Central memory CD8-positive, alpha-beta T cell (primary cell): ENCODE measurements around the gene RAD51B.

Source experiments
- ATAC-seq: fragments of 150-1000 bp; cut with Tn5 transposase; replicated peaks from 2 replicates; pipeline ENCODE4 v1.10.0; 2022; ENCODE audit warnings: mild to moderate bottlenecking, moderate FRiP score, moderate number of reproducible peaks; ENCODE audit not compliant: poor library complexity, severe bottlenecking; ENCODE audit errors: extremely low read depth
- DNase-seq, 2 donors: peaks; one replicate each; pipeline ENCODE4 v3.0.0; 2021; ENCODE audit warnings: low spot score in 2 of 2
- H3K27ac Mint-ChIP-seq: one replicate; pipeline ENCODE4 v1.8.0; 2022; ENCODE audit warnings: low read depth, mild to moderate bottlenecking, moderate library complexity, mixed read lengths
- H3K27me3 Mint-ChIP-seq: one replicate; pipeline ENCODE4 v1.8.0; 2022; ENCODE audit warnings: mixed read lengths
- H3K36me3 Mint-ChIP-seq: one replicate; pipeline ENCODE4 v1.8.0; 2022; ENCODE audit warnings: mild to moderate bottlenecking, moderate library complexity, mixed read lengths; ENCODE audit not compliant: insufficient read depth
- H3K4me1 Mint-ChIP-seq: one replicate; pipeline ENCODE4 v1.8.0; 2022; ENCODE audit warnings: mixed read lengths
- H3K4me3 Mint-ChIP-seq: one replicate; pipeline ENCODE4 v1.8.0; 2022; ENCODE audit warnings: mild to moderate bottlenecking, moderate library complexity, mixed read lengths
- H3K9me3 Mint-ChIP-seq: one replicate; pipeline ENCODE4 v1.8.0; 2022; ENCODE audit warnings: mixed read lengths

Gene RAD51B

DNA sequence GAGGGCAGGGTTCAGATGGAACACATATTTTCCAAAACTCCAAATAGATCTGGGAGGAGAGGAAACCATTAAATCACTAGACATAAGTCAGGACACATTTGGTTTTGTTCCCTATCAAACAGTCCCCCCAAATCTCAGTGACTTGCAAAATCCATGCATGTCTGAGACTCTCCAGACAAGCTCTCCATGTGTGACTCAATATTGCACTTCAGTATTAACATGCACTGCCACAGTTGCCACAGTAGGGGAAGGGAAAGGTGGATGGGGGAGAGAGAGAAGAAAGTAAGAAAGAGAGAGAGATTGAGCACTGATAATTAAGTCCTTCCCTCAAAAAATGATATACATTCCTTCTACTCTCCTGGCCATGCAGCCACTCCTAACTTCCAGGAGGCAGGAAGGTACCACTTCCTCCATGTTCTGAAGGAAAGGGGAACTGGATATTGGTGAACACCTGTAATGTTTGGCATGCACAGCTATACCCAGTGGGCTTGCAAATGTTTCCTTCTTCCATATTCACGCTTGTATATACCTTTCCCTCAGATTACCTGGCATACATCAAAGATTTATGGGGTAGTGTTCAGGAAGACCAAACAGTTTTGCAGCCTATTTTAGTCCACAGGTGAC lies 663.3 kb downstream of the RAD51B start:
- H3K4me3 Mint-ChIP-seq, result no peak overlapping the region
- ATAC-seq (no peak), DNase-seq (no peak)
- no peaks in the 10 kb centered on the region for H3K9me3 Mint-ChIP-seq
- no peak overlapping the region for H3K27ac Mint-ChIP-seq
- peaks cover 52% of the 10 kb centered on the region for H3K4me1 Mint-ChIP-seq
- no peaks in the 10 kb centered on the region for H3K27me3 Mint-ChIP-seq
- H3K36me3 Mint-ChIP-seq, result no peaks in the 10 kb centered on the region

DNA sequence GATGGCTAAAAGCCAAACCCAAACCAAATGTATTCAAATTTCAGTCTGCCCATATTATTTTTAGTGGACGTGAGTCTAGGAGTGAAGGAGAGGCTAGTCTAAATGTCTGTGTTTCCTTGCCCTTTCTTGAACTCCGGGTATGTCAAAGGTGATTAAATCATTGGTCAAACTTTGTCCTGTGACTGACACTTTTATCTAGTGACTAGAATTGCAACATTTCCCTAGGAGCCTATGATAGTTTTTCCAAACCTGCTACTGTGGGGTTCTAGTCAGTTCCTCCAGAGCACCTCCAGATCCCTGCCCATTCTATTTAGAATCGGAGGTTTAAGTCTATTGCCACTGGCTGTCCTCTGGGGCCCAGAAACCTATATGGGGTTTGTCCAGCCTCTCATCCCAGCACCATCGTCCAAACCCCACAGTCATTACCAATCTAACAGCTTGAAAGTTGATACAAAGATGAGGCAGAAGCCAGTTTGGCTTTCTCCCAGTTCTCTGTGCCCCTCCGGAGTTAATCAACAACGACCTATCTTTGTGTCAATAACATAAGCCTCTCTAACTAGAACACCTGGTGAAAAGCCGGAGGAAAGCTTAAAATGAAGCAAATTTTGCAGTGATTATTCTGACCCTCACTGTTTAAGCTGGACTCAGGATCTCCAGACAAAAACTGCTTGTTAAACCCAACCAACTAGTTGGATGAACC lies 666.6 kb downstream of the RAD51B start:
- H3K9me3 Mint-ChIP-seq, result no peaks in the 10 kb centered on the region
- H3K4me1 Mint-ChIP-seq, result peaks cover 50% of the 10 kb centered on the region
- H3K27me3 Mint-ChIP-seq, result no peaks in the 10 kb centered on the region
- DNase-seq (no peak), ATAC-seq (no peak)
- H3K36me3 Mint-ChIP-seq, result no peaks in the 10 kb centered on the region
- no peak overlapping the region for H3K27ac Mint-ChIP-seq
- H3K4me3 Mint-ChIP-seq, result no peak overlapping the region

DNA sequence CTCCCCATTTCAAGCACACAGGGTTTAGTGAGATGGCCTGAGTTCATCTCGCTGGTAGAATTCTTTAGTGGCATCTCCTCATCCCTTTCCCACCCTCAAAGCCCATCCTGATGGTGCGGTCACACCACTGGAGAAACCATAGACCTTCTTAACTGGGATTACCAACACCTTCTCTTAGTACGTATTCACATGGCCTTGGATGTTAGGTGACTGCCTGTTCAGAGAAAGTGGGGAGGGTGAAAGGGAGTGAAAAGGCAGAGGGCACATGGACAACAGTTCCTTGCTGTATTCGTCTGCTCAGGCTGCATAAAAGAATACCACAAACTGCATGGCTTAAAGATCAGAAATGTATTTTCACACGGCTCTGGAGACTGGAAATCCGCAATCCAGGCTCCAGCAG lies 667.2 kb downstream of the RAD51B start:
- H3K27ac Mint-ChIP-seq, result no peak overlapping the region
- H3K4me3 Mint-ChIP-seq, result no peak overlapping the region
- no peak for DNase-seq
- ATAC-seq, result no peak
- peaks cover 44% of the 10 kb centered on the region for H3K4me1 Mint-ChIP-seq
- no peaks in the 10 kb centered on the region for H3K36me3 Mint-ChIP-seq
- no peaks in the 10 kb centered on the region for H3K9me3 Mint-ChIP-seq
- H3K27me3 Mint-ChIP-seq, result no peaks in the 10 kb centered on the region

DNA sequence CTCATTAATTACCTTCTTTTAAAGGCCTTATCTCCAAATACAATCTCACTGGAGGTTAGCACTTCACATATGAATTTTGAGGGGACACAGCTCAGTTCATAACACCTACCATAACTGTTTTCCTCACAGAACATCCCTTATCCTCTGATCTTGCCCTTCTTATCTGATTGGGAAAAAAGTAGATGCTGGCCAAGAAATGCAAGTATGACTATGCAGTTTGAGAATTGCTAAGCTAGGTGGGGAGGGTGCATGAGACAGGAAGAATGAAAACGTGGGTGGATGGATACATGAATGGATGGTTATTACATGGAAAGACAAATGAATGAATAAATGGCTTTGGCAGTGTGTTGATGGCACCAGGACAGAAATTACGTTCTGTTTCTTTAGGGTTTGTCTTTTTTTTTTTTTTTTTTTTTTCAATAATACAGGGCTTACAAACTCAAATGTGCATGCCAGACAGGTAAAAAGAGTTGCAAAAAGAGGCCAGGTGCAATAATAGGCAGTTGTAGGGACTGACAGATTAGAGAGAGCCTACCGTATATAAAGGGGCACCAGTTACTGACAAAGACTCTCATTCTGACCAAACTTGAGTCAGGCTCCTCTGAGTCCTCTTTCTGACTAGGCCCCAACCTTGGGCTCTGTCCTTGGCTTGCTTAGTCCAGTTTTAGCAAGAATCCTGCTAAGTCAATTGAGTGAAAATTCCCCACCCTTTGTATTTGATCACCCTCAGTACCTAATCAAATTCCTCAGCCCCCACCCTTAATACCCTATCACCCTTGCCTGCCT lies 668.4 kb downstream of the RAD51B start:
- Mint-ChIP-seq H3K4me1 (peaks cover 34% of the 10 kb centered on the region), H3K4me3 (no peak overlapping the region), H3K27ac (peak overlapping the region; percentile 15), H3K9me3 (no peaks in the 10 kb centered on the region), H3K27me3 (no peaks in the 10 kb centered on the region), H3K36me3 (no peaks in the 10 kb centered on the region)
- DNase-seq (no peak), ATAC-seq (no peak)

DNA sequence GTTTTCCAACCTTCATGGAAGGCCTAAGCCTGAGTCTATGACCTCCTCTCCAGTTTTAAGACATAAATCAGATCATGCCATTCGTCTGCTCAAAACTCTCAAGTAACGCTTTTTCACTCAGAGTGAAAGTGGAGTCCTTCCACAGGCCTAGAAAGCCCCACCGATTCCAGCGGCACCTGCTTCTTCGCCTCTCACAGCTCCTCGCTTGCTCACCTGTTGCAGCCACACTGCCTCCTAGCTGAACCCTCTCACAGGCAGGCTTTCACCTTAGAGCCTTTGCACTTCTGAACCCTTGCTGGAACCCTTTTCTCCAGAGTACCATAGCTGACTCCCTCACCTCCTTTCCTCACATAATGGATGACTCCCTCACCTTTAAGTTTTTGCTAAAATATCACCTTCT lies 672.2 kb downstream of the RAD51B start:
- Mint-ChIP-seq H3K27ac (no peak overlapping the region), H3K27me3 (no peaks in the 10 kb centered on the region), H3K4me1 (peaks cover 9% of the 10 kb centered on the region), H3K36me3 (no peaks in the 10 kb centered on the region), H3K9me3 (no peaks in the 10 kb centered on the region), H3K4me3 (no peak overlapping the region)
- no peak for DNase-seq
- ATAC-seq, result no peak

DNA sequence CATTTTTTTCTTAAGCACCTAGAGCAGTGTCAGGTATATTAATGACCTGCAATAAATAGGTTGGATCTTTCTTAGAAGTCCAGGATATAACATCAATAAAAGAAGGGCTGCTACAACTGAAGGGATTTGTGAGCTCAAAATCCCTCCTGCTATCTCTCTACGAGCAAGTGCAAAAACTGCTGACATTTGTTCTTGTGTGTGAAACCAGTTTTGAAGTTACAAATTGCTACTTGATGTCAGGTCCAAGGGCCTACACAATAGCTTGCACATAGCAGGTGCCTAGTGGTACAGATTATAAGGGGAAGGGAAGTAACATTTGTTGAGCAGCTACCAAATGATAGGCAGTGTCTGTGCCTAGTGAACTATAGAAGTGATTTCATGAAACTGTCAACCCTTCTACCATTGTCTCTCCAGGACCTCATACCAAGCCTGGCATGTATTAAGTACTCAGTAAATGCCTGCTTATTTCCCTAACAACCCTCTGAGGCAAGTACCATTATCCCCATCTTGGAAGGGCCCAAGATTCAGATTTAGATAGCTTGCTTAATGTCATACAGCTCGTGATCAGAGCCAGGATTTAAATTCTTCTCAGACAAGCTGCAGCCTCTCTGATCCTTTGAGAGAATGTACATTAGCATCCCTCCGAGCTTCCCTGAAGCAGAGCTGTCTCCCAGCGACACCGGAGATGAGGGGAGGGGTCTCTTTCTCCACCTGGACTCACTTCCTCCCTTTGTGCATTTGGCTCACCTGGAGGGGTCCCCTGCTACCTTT lies 673.0 kb downstream of the RAD51B start:
- ATAC-seq (no peak), DNase-seq (no peak)
- Mint-ChIP-seq H3K27ac (no peak overlapping the region), H3K4me3 (no peak overlapping the region), H3K4me1 (peaks cover 9% of the 10 kb centered on the region), H3K36me3 (no peaks in the 10 kb centered on the region), H3K27me3 (no peaks in the 10 kb centered on the region), H3K9me3 (no peaks in the 10 kb centered on the region)

DNA sequence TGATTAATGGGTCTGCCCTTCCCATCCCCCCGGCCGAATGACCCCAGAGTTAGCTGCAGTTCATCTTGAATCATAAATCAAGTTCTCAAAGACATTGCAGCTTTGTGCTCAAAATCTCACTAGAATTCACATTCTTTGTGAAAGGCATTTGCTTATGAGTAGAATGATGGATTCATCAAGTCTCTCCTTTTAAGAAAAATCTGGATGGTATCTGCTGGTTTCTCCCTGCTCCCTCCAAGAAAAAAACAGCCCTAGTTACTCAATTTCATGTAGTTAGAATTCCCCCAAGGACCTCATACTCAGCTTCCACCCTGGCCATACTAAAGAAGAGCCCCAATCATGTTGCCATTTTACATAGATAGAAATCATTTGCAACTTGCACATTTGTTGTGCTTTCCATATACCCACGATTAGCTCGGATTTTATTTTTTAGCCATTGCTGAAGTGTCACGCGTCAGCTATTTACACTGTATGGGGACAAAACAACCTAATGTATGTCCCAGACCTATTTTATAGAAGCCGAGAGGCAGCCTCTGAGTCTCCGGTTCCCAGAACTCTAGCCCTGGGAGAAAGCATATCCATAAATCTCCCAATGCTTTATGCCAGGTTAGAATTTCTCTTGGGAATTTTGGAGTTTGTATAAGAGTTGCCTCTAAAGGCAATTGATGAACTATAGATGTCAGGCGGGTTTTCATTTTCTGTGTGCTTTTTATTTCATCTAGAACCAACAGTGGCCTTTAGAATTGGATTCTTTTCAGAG lies 673.8 kb downstream of the RAD51B start:
- no peak for ATAC-seq
- H3K27me3 Mint-ChIP-seq, result no peaks in the 10 kb centered on the region
- H3K9me3 Mint-ChIP-seq, result no peaks in the 10 kb centered on the region
- H3K27ac Mint-ChIP-seq, result no peak overlapping the region
- no peaks in the 10 kb centered on the region for H3K36me3 Mint-ChIP-seq
- H3K4me3 Mint-ChIP-seq, result no peak overlapping the region
- H3K4me1 Mint-ChIP-seq, result peaks cover 9% of the 10 kb centered on the region
- no peak for DNase-seq

DNA sequence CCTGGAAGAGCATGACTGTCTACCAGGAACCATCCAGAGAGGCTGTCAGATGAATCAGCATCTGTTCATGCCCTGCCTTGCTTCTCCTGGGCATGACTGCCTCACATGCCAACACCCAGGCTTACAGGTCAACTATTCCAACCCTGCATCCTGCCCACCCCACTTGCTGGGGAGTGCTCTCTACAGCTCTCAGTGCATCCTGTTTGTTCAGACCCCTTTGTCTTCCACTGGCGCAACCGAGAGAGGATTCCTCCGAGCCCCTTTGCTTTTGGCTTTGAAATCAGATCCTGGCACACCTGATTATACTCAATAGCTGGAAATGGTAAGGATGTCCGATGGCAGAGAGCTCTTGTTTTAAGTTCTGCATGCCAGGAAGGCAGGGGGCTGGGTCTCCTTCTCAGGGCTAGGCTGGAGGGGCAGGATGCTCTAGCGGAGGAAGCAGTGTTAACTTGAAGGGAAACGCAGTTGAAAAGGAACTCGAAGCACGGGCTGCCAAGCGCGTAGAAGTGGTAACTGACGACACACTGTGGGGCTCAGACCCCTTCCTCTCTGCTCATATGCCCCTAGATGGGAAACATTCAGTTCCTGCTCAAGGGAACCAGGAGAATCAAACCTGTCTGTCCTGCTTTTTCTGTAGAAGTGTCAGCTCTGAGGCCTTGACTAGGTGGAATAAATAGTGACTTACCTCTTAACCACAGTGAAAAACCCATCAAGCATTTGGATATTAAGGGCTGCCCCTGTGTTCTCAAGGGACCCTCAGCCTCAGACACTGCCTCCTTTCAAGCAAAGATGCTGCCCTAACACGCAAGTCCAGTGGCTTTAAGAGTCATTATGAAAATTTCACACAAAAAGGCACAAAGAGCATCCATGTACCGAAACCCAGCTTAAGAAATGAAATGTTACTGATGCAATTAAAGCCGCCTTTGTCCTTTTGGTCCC lies 675.8 kb downstream of the RAD51B start:
- no peak overlapping the region for H3K4me3 Mint-ChIP-seq

DNA sequence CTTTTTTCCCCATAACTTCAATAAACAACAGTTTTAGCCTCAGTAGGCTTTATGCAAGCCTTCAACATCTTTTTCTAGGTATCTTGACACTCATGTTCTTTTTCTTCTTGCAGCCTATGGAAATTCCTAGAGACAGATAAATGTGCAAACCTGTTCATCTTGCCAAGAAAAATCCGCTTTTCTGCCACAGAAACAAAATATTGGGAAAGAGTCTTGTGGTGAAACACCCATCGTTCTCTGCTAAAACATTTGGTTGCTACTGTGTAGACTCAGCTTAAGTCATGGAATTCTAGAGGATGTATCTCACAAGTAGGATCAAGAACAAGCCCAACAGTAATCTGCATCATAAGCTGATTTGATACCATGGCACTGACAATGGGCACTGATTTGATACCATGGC lies 677.4 kb downstream of the RAD51B start:
- DNase-seq (no peak), ATAC-seq (no peak)
- Mint-ChIP-seq H3K27ac (no peak overlapping the region), H3K4me1 (peaks cover 18% of the 10 kb centered on the region), H3K27me3 (no peaks in the 10 kb centered on the region), H3K4me3 (no peak overlapping the region), H3K9me3 (no peaks in the 10 kb centered on the region), H3K36me3 (peaks cover 4% of the 10 kb centered on the region)

More for the DNA sequence above, 675.8 kb downstream of the RAD51B start:
- ATAC-seq, result no peak
- Mint-ChIP-seq H3K36me3 (peaks cover 2% of the 10 kb centered on the region), H3K9me3 (no peaks in the 10 kb centered on the region), H3K27ac (no peak overlapping the region), H3K4me1 (peaks cover 18% of the 10 kb centered on the region), H3K27me3 (no peaks in the 10 kb centered on the region)
- DNase-seq, result no peak

DNA sequence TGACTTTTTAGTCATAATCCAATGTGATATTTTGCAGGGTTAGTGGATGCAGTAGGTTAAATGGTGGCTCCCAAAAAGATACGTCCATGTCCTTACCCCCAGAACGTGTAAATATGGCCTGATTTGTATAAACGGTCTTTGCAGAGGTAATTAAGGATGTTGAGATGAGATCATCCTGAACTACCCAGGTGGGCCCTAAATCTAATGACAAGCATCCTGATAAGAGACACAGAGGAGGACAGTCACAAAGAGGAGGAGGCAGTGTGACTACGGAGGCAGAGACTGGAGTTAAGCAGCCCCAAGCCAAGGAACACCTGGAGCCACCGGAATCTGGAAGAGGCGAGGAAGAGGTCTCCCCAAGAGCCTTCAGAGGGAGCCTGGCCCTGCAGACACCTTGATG lies 679.9 kb downstream of the RAD51B start:
- no peaks in the 10 kb centered on the region for H3K9me3 Mint-ChIP-seq
- ATAC-seq (no peak), DNase-seq (no peak)
- peaks cover 4% of the 10 kb centered on the region for H3K36me3 Mint-ChIP-seq
- H3K27ac Mint-ChIP-seq, result no peak overlapping the region
- no peaks in the 10 kb centered on the region for H3K27me3 Mint-ChIP-seq
- H3K4me1 Mint-ChIP-seq, result peaks cover 12% of the 10 kb centered on the region
- no peak overlapping the region for H3K4me3 Mint-ChIP-seq

DNA sequence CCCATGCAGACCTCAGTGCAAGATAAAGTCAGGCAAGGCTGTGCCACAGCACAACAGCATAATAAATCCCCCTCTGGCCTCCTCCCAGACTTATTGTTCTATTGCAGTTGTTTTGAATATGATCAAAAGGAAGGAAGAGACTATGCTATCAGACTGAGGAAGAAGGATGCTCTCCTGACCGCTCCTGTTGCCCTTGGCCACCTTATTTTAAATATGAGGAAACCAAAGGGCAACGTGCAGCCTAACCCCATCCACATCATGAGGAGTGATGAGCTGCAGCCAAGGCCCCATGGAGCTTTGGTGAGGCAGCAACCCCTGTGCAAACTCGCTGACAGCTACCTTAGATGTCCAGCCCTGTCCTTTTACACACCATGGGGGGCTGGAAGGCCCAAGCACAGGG lies 681.6 kb downstream of the RAD51B start:
- Mint-ChIP-seq H3K27ac (no peak overlapping the region), H3K9me3 (no peaks in the 10 kb centered on the region), H3K4me1 (peaks cover 16% of the 10 kb centered on the region), H3K36me3 (peaks cover 4% of the 10 kb centered on the region), H3K4me3 (no peak overlapping the region), H3K27me3 (no peaks in the 10 kb centered on the region)
- no peak for ATAC-seq
- DNase-seq, result no peak
